Adrenal gland (tissue), 12 donors: Measurements from ENCODE around the gene SSTR3. TPM values are rescaled to one million over a fixed set of nuclear protein-coding genes. Genes with fewer than 3 reads are reported as not detected.

Experiments
- DNase-seq, 7 donors: peaks; one replicate each; pipeline ENCODE4 v3.0.0-alpha.2; 2019 to 2020
- H3K27ac ChIP-seq, 5 donors: fragments of 200-600 bp; sonication (generic) in 4 of 5; 1 replicate in 3 of 5; 2 replicates in 2 of 5; pipeline versions ENCODE4 v1.5.1 to v1.8.0; 2016 to 2020; ENCODE audit warnings: mild to moderate bottlenecking in 1 of 5
- H3K27me3 ChIP-seq: fragments of 200-600 bp; 2 replicates; pipeline ENCODE4 v1.8.0; 2021
- H3K36me3 ChIP-seq, 2 donors: fragments of 200-600 bp; replicated peaks in 1 of 2; 1 replicate in 1 of 2; 2 replicates in 1 of 2; pipeline versions ENCODE4 v1.5.1 to v1.8.0; 2018 to 2022
- H3K4me1 ChIP-seq, 2 donors: fragments of 200-600 bp; replicated peaks in 1 of 2; 1 replicate in 1 of 2; 2 replicates in 1 of 2; pipeline versions ENCODE4 v1.5.1 to v1.8.0; 2018 to 2021
- H3K4me3 ChIP-seq, 4 donors: fragments of 200-600 bp; sonication (generic) in 3 of 4; one replicate each; pipeline ENCODE4 v1.5.1; 2016 to 2018
- H3K9me3 ChIP-seq, 3 donors: fragments of 200-600 bp; sonication (generic) in 1 of 3; replicated peaks in 1 of 3; 1 replicate in 2 of 3; 2 replicates in 1 of 3; pipeline versions ENCODE4 v1.5.1 to v1.8.0; 2016 to 2021
- POLR2A ChIP-seq, 2 donors: fragments of 450-650 bp; IDR thresholded peaks; one replicate each; pipeline ENCODE4 v1.6.1; 2017; ENCODE audit warnings: antibody characterized with exemption in 2 of 2, mild to moderate bottlenecking in 2 of 2, moderate library complexity in 1 of 2
- WGBS, 4 donors: extraction: QIAGEN DNeasy Blood & Tissue Kit in 2 of 4; methylation state at CpG; one replicate each; pipeline versions ENCODE4 v1.1.5 to v1.1.7; 2013 to 2017; 5-methylcytosine and 5-hydroxymethylcytosine counted together
- intact Hi-C, 2 donors: fragments of 100-400 bp; cut with DNase I; formaldehyde crosslinking; loops; one replicate each; pipeline versions ENCODE4 v1.14.1 to v1.15.0; 2022 to 2023
- polyA plus RNA-seq, 3 donors: library from polyadenylated mRNA; stranded (reverse); fragments of 200-250 nt in 2 of 3; fragments of 350-450 nt in 1 of 3; fragmentation: Illumina TruSeq in 1 of 3; extraction: RNeasy Lipid Tissue Mini Kit (QIAGEN cat#74804) in 1 of 3; gene quantifications; one replicate each; pipeline ENCODE4 v1.2.3, GENCODE V29; 2013 to 2014
- total RNA-seq, 9 donors: library from RNA; depleted of rRNA in 4 of 9; stranded (reverse); fragments of >200 nt in 4 of 9; fragments of 120-200 nt in 1 of 9; fragmentation: NEBNext Ultra II Directional in 1 of 9; extraction: Animal tissue kit (Norgen Biotek cat#: 25700) in 1 of 9; gene quantifications; one replicate each; pipeline versions ENCODE4 v1.1.0 to v1.2.4, GENCODE V29; 2013 to 2023
- TF ChIP-seq, protein P1 (sequence below), 6 experiments: fragments of 450-650 bp in 4 of 6; fragments of 200-600 bp in 2 of 6; sonication (generic) in 1 of 6; IDR thresholded peaks; 1 replicate in 5 of 6; 2 replicates in 1 of 6; pipeline versions ENCODE4 v1.5.1 to v1.8.0; 2016 to 2021; ENCODE audit warnings: antibody characterized with exemption in 6 of 6, mild to moderate bottlenecking in 2 of 6, moderate library complexity in 1 of 6
- donor health status: healthy with polysubstance abuse.
- donor health status: Bipolar disorder and iron deficiency.
- donor health status: DM: yes; HTN: yes; CAD: no.
- donor health status: DM: no; HTN: no; CAD: no.
- donor health status: DM: no; HTN: no; CAD: no.
- donor health status: DM: yes; HTN: yes; CAD: no.

The SSTR3 gene
- total and polyA plus RNA-seq, 12 donors = 0.28 to 2.0 (median 0.50) TPM; not detected in 1

DNA sequence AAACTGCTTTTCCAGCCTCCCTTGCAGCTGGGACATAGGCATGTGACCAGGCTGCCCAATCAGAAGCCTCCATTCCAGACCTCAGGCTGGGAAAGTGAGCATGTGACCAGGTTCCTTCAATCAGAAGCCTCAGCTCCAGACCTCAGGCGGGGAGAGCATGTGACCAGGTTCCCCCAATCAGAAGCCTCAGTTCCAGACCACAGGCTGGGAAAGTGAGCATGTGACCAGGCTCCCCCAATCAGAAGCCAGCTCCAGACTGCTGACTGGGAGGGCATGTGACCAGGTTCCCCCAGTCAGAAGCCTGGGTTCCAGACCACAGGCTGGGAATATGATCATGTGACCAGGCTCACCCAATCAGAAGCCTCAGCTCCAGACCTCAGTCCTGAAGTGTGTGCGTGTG, 50.8 kb downstream of the SSTR3 start:
- intact Hi-C loops = loop anchor here (5.0 to 10.0 kb wide), 2 partner anchors 77 to 79 kb away; no protein-coding TSS in a partner anchor
- WGBS, 4 donors = 95 to 100% (median 96%) methylated on average over 2 of the region's 2 CpGs; no CpG with 5 or more reads in 1 of the 4 donors
- Histone ChIP-seq H3K27me3 (no peaks in the 10 kb centered on the region), H3K4me3 (no peak overlapping the region), H3K27ac (no peak overlapping the region), H3K9me3 (no peaks in the 10 kb centered on the region), H3K4me1 (peaks cover under 1 to 6% of the 10 kb centered on the region in 2 donors), H3K36me3 (no peaks in the 10 kb centered on the region)
- no peak for DNase-seq
- TF ChIP-seq, protein P1, sequence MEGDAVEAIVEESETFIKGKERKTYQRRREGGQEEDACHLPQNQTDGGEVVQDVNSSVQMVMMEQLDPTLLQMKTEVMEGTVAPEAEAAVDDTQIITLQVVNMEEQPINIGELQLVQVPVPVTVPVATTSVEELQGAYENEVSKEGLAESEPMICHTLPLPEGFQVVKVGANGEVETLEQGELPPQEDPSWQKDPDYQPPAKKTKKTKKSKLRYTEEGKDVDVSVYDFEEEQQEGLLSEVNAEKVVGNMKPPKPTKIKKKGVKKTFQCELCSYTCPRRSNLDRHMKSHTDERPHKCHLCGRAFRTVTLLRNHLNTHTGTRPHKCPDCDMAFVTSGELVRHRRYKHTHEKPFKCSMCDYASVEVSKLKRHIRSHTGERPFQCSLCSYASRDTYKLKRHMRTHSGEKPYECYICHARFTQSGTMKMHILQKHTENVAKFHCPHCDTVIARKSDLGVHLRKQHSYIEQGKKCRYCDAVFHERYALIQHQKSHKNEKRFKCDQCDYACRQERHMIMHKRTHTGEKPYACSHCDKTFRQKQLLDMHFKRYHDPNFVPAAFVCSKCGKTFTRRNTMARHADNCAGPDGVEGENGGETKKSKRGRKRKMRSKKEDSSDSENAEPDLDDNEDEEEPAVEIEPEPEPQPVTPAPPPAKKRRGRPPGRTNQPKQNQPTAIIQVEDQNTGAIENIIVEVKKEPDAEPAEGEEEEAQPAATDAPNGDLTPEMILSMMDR (IDR thresholded peaks at IDR 0.05) = no peak
- TF ChIP-seq POLR2A (IDR thresholded peaks at IDR 0.05) = no peak

DNA sequence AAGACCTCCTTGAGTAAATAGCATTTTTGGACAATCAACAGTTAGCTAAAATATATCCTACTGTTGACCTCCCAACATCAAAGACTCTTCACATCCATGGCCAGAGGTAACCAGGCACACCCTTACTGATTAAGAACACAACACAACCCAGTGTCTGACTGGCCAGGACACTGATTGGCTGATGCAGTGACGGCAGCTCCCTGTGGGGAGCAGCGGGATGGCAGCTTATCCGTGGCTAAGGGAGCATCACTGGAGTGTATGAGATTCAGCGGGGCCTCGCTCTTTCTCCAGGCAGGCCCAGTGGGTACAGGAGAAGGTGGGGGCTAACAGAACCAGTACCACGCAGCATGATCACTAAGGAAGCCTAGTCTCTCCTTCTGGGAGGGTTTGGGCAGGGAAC, 52.2 kb downstream of the SSTR3 start:
- TF ChIP-seq POLR2A (IDR thresholded peaks at IDR 0.05) = no peak
- TF ChIP-seq, protein P1 (IDR thresholded peaks at IDR 0.05) = no peak
- Histone ChIP-seq H3K4me1 (no peaks in the 10 kb centered on the region), H3K27me3 (no peaks in the 10 kb centered on the region), H3K9me3 (no peaks in the 10 kb centered on the region), H3K27ac (no peak overlapping the region), H3K4me3 (no peak overlapping the region), H3K36me3 (no peaks in the 10 kb centered on the region)
- no peak for DNase-seq
- intact Hi-C loops = loop anchor here (5.0 to 10.0 kb wide), 2 partner anchors 75 to 78 kb away; no protein-coding TSS in a partner anchor
- 73 to 97% (median 76%) methylated on average over 6 of the region's 6 CpGs for WGBS, 4 donors

DNA sequence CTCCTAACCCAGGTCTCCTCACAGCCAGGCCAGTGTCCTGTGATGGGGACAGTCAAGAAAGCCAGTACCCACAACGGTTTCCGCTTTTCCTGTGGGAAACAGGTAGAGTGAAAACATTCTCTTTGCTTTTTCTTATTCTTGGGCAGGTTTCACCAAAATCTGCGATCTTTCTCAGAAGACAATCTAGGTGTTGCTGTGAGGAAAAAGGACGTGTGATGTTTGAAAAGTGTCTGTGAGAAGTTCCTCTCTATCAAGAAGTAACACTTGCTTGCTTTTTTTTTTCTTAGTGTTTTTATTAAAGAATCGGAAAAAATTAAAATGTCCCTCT, 53.4 kb downstream of the SSTR3 start:
- 79 to 90% (median 84%) methylated on average over 5 of the region's 5 CpGs for WGBS, 4 donors
- Histone ChIP-seq H3K27me3 (no peaks in the 10 kb centered on the region), H3K9me3 (no peaks in the 10 kb centered on the region), H3K4me1 (no peaks in the 10 kb centered on the region), H3K36me3 (no peaks in the 10 kb centered on the region), H3K27ac (no peak overlapping the region), H3K4me3 (no peak overlapping the region)
- DNase-seq = no peak
- intact Hi-C loops = no loop called here
- TF ChIP-seq, protein P1 (IDR thresholded peaks at IDR 0.05) = no peak
- TF ChIP-seq POLR2A (IDR thresholded peaks at IDR 0.05) = no peak

DNA sequence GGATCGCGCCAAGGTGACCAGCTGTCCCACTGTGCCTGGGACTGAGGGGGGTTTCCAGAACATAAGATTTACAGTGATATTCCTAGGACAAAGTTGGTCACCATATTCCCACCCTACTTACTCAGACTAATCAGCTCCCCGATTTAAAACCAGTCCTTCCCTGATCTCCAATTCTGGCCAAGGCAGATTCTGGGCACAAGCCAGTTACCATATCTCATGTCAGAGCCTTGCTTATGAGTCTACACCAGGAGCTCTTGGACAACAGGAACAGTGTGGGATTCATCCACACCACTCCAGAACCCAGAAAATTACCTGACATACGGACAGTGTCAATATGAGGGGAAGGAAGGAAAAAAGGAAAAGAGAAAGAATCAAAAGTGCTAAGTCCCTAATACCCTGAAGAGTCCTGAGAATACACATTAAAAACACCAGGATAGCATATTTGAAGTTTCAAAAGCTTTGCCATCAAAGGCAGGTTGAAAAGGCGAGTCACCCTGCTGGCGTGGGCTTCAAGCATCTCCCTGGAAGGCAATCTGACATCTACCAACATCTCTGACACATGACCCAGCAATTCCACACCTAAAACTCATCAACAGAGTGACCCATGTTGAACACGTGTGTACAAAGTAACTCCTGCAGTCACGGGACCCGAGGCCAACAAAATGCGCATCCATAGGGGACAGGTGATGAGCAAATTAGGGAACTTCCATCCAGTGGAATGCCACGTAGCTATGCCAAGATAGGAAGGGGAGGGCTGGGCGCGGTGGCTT, 54.6 kb downstream of the SSTR3 start:
- Histone ChIP-seq H3K9me3 (no peaks in the 10 kb centered on the region), H3K4me3 (no peak overlapping the region), H3K36me3 (no peaks in the 10 kb centered on the region), H3K4me1 (no peaks in the 10 kb centered on the region), H3K27me3 (no peaks in the 10 kb centered on the region), H3K27ac (no peak overlapping the region)
- TF ChIP-seq, protein P1 (IDR thresholded peaks at IDR 0.05) = no peak
- TF ChIP-seq POLR2A (IDR thresholded peaks at IDR 0.05) = no peak
- DNase-seq = peak in 3 of 7 donors; percentile 59 to 67 (median 61)
- WGBS, 4 donors = 74 to 76% (median 75%) methylated on average over 11 to 13 of the region's 13 CpGs
- intact Hi-C loops = no loop called here
